T-helper 1 cell (primary cell): ENCODE measurements around the gene ZBTB5.
"Not testable (repeated sequence)": the region's sequence is repeated elsewhere in the genome, so short reads cannot be mapped to it uniquely, and the experiment has no call there.

ENCODE experiments used
- DNase-seq, 5 donors: peaks; one replicate each; pipeline ENCODE4 v3.0.0-alpha.2; 2012 to 2020
- total RNA-seq, 4 donors: gene quantifications; one replicate each; lab custom pipeline; 2026; lab: John Stamatoyannopoulos, UW

Gene ZBTB5, protein sequence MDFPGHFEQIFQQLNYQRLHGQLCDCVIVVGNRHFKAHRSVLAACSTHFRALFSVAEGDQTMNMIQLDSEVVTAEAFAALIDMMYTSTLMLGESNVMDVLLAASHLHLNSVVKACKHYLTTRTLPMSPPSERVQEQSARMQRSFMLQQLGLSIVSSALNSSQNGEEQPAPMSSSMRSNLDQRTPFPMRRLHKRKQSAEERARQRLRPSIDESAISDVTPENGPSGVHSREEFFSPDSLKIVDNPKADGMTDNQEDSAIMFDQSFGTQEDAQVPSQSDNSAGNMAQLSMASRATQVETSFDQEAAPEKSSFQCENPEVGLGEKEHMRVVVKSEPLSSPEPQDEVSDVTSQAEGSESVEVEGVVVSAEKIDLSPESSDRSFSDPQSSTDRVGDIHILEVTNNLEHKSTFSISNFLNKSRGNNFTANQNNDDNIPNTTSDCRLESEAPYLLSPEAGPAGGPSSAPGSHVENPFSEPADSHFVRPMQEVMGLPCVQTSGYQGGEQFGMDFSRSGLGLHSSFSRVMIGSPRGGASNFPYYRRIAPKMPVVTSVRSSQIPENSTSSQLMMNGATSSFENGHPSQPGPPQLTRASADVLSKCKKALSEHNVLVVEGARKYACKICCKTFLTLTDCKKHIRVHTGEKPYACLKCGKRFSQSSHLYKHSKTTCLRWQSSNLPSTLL
- total RNA-seq: 16.6 to 21.0 (median 19.4) reads per million in 4 donors

DNA sequence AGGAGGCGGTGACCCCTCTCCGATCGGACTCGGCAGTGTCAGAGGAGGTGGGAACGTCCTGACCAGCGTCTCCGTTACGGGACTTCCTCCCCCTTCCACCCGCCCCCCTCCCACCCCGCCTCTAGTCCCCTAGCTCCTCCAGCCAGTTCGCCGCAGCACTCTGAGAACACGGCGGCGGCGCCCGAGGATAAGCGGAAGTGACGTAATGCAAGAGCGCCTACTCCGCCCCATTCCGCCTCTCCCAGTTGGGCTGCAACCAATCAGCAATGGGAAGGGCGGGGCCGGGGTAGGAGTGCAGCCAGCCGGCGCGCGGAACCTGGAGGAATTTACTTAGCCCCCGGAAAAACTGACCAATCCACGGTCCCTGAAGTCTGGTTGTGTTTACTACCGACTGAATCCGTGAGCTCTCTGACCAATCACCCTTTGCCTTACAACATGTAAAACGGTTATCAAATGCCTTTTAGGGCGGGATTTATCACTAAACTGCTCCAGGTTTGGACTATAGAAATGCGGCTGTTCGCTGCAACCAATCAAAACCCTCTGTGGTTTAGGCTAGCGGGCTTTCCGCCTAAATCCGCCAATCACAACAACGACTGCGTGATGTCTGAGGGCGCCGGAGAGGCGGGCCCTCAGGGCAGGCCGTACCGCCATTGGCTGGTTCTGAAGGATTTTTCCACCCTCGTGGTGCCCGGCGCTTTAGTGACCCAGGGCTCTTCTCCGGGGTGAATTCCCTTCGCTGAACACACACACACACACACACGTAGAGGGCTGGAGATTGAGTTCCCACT is at the start of gene ZBTB5:
ZBTB5 (minus strand) TSS at position 202 of the 788 bp plus-strand sequence. CDS start 22,899 bp downstream, outside the sequence.
- DNase-seq: peak; percentile 98 to 99 (median 99)

DNA sequence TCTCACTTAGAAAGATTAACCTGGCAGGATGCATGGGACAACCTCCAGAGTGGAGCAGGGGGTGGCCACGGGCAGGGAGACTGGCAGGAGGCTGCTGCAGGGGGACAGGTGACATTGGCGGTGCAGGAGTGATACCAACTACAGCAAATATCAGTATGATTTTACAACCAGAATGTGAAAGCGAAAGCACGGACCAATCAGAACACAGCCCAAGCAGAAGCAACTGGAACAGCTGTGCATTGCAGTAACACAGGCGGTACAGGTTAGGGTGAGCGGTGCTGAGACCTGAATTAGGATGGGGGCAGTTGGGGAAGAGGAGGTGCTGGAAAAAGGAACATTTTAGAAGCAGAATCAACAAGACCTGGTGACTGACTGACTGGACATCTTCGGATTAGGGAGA is 49.7 kb upstream of the ZBTB5 start:
- DNase-seq: no peak

DNA sequence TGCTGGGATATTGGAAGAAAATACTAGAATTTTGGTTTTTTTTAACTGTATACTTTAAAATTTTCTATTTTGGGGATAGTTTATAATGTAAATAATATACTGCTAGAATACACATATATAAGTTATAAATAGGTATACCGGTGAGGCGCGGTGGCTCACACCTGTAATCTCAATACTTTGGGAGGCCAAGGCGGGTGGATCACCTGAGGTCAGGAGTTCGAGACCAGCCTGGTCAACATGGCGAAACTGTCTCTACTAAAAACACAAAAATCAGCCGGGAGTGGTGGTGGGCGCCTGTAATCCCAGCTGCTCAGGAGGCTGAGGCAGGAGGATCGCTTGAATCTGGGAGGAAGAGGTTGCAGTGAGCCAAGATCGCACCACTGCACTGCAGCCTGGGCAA is 49.2 kb upstream of the ZBTB5 start:
- not testable (repeated sequence) for DNase-seq

DNA sequence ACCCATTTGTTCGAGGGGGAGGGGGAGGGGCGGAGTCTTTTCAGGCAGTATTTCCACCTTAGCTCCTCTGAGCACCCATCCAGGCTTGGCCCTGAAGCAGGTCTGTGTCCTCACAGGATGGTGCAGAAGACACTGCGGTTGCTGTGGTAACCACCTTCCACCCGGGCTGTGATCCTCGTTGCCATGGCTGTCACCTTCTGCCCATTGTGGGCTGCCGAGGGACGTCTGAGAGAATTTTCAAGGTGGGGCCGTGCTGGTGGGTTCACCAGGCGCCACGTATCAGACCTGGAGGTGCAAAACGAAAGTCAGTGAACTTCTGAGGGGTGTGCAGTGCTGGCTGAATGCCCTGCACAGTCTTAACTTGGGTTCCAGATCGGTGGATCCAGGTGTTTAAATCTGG is 47.2 kb upstream of the ZBTB5 start:
- DNase-seq: no peak

DNA sequence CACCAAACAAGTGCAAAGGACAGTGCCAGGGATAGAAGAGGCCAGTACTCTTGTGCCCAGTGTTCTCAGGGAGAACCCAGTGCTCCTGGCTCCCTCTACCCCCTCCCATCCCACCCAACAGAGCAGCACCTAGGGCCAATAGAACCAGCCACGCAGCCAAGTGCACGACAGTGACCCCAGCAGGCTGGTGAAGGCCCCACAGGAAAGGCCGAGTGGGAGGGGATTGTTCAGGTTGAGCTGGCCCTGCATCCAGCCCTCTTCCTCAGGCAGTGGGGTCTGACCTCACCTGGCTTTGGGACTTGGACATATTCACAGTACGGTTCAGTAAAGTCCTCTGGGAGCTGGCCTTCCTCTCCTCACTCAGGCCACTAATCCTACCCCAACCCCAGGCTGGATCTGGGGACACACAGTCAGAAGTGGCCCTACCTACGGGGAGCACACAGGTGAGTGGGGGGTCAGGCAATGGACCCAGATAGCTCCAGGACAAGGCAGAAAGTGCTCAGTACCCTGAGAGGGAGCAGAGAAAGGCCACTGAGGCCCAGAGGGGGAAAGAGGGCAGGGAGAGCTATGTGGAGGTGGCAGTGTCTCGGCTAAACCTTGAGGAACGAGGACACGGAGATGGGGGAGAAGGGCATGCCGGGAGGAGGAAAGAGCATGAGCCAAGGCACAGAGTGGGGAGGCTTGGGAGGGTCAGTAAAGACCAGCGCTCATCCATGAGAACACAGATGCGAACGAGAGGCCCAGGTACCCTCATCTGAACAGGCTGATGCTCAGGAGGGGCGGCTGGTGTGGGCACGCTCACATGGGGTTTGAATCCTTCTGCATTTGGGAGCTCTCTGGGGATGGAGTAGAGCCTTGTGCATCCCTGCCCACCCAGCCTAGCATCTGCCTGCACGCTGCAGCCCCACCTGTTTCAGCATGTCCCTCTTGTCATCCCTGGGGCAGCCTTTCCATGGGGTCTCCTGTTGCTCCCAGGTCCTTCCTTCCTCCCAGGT is 46.1 kb upstream of the ZBTB5 start:
- no peak for DNase-seq

DNA sequence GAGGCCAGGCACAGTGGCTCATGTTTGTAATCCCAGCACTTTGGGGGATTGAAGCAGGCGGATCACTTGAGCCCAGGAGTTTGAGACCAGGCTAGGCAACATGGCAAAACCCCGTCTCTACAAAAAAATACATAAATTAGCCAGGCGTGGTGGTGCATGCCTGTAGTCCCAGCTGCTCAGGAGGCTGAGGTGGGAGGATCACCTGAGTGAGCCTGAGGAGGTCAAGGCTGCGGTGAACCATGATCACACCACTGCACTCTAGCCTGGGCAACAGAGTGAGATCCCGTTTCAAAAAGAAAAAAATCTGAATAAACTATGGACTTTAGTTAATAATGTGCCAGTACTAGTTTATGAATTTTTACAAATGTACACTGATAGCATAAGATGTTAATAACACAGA is 44.8 kb upstream of the ZBTB5 start:
- not testable (repeated sequence) for DNase-seq

DNA sequence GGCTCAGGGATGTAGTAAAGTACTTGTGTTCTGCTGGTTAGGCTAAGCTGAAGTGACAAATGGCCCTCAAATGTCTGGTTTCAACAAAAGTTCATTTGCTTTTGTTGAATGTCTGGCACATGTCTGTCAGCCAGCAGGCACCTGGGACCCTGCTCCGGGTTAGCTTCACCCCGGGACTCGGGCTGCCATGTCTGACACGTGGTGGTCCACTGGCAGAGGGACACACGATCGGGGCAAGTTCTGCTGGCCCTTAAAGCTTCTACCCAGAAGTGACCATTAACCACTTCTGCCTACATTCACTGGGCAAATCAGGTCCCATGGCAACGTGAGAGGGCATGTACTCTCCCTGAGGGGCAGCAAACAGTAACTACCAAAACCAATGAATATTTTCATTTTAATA is 44.3 kb upstream of the ZBTB5 start:
- no peak for DNase-seq

DNA sequence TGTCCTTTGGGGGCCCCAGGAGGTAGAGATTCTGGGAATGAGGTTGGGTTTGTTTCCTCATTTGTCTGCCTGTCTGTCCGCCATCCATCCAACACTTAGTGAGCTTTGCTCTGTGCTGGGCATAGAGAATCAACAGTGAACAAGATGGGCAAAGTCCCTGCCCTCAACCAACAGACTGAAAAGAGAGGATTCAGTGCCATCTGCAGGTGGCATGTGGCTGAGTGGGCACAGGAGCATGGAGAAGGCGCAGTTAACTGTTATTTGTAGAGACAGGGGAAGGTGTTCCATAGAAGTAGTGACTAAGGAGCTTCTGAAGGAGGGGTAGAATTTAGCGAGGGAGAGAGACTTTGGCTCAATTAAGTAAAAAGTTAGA is 43.6 kb upstream of the ZBTB5 start:
- no peak for DNase-seq

DNA sequence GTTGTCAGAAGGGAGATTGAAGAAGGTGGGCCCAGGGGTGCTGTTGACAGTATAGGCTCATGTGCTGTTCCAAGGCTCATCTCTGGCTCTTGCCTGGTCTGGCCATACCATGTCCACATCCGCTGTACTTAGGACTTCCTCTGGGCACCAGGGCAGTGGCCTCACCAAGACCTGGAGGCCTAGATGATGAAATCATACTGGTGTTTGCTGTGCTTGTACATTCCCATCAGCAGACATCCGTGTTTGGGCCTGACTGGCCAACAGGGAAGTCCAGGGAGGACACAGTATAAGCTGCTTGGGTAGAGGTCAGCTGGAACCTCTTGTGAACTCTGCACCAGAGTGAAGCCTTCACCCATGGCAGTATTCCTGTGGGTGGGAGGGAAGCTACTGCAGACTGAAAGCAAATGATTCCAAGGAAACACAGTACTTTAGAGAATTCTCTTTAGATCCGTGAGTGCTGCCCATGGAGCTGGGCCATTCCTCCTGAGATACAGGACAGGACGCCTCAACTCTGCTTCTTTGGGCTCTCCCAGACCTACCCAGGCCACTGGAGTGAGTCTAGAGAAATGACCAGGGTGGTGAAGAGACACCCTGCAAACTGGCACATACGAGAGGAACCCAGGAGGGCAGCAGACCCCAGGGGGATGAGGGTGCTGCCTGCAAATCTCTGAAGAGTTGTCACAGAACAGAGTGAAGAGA is 43.0 kb upstream of the ZBTB5 start:
- no peak for DNase-seq

DNA sequence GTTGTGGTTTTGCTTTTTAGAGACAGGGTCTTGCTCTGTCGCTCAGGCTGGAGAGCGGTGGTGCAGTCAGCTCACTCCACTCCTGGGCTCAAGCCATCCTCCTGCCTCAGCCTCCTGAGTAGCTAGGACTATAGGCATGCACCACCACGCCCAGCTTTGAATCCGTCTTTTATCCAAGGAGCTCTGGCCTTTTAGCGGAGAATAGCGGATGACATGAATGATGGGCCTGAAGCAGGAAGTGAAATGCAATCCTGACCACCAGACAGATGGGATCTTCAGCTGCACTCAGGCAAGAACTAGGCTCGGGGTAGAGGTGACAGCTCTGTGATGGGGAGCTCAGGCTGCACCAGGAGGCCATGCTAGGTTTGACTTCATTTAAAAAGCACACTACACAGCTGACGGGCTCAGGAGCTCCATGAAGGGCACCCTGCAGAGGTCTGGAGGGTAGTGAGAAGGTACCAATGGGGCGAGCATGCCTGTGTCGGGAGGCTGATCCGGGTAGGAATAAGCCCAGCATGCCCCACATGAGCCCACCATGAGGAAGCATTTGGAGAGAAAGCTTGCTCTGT is 42.4 kb upstream of the ZBTB5 start:
- DNase-seq: no peak

DNA sequence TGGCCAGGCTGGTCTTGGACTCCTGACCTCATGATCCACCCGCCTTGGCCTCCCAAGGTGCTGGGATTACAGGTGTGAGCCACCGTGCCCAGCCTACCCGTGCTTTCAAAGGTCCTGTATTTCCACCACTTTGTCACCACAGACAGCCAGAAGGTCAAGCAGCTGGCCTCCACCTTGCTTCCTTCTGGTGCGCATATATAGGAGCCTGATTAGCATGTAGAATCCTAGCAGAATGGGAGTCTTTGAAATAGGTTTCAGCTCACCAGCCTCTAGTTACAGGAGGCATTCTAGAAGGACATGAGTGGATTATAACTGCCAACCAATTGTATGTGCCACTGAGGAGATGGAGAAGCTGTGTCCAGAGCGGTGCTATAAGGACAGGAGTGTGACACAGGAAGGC is 39.4 kb upstream of the ZBTB5 start:
- no peak for DNase-seq

DNA sequence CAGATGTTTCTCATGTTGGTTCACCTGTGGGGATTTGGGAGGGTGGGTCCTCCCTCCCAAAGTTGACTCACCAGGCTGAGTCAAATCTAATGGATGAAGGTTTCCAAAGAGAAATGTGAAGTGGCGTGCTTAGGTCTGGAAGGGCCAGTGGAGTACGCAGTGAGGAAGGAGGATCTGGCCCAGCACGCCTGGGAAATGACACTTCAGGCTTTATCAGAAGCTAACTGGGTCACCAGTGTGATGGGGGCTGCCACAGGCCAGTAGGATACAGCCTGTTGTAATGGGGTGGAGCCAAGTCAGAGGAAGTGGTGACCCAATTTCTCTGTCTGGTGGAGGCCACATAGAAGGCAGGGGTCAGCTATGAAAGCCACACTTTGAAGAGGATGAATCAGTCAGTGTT is 38.5 kb upstream of the ZBTB5 start:
- DNase-seq: peak in 1 of 5 donors; percentile 43

DNA sequence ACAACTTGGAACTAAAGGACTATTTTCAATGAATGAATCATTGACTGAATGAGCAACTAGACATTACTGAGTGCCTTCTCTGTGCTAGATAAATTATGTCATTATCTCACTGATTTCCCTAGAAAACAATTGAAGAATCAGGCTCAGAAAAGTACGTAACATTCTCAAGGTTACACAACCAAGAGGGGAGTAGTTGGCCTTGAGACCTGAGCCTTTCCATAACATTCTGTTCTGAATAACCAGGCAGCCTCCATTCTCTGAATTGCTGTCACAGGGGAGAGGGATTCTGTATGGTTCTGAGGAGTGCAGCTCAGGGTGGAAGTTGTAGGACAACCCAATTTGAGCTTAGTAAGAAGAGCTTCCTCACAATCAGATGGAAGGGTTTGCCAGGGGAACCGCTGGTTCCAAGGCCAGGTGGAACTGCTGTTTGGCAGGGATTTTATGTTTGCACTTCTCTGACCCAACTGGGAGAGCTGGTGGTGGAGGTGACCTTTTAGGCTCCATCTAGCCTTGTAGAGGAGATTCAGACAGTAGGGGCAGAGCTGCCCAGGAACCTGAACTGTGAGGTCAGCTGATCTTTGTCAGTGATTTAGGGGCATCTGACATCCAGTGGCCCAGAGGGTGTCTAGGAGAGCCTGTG is 36.8 kb upstream of the ZBTB5 start:
- no peak for DNase-seq

DNA sequence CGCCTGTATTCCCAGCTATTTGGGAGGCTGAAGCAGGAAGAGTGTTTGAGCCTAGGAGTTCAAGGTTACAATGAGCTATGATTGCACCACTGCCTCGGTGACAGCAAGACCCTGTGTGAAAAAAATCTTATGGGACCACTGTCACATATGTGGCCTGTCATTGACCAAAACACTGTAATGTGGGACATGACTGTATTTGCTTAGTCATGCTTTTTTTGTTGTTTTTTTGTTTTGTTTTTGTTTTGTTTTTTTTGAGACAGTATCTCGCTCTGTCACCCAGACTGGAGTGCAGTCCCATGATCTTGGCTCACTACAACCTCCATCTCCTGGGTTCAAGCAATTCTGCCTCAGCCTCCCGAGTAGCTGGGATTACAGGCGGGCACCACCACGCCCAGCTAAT is 34.0 kb upstream of the ZBTB5 start:
- no peak for DNase-seq

DNA sequence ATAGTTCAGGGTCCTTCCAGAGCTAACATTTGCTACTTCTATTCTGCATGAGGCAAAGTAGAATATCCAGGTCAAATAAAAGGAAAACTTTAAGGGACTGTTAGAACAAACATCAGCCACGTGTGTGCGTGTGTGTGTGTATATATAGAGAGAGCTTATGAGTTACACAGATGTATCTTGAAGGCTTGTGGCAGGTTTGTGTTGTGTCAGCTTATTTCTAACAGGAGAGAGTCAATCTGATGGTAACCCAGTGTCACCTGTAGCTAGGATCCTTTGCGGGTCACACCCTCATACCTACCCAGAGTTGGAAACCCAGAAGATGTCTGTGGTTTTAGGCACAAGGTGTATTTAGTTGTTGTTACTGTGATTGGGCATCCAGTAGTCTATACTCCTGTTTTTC is 33.2 kb upstream of the ZBTB5 start:
- no peak for DNase-seq

DNA sequence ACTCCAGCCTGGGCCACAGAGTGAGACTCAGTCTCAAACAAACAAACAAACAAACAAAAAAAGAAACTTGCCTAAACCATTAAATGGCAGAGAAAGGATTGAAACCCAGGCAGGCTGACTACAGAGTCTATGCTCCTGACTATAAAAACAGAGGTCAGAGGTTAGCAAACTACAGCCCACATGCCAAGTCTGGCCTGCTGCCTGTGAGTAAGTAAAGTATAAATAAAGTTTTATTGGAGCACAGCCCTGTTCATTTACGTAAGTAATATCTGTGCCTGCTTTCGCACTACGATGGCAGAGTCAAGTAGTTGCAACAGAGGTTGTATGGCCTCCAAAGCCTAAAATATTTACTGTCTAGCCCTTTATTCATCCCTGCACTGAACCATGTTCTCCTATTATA is 32.1 kb upstream of the ZBTB5 start:
- DNase-seq: no peak

DNA sequence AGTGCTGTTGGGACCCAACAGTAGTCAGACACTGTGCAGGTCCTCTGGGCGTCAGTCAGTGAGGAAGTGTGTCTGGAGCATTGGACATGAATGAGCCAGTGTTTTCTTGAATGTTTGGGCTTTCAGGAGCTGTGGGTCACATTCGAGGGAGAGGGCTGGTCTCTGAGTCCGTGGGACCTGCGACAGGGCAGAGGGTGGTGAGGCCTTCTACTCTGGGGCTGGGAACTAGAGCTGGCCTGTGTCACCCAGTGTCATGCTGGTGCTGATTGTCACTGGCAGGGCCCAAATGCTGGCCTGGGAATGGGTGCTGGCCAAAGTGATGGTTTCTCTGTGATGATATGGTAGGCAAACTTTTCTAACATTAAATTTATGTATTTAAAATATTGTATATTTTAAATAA is 30.8 kb upstream of the ZBTB5 start:
- DNase-seq: no peak

DNA sequence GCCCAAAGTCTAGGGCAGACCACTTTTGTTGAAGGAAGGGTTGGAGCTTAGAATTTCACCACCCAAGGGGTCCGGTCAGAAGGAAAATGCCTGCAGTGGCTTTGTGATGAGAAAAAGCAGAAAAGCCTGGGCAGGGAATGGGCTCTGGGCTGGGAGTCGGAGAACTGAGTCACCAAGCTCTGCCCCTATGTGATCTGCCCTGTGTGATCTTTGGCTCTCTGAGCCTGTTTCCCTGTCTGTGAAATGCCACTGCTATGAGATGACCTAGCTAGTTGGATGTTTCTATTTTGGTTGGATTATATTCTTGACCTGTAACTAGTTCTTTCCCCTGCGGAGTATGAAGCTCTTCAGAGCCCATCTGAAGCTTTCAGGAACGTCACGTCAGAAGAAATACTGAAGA is 30.3 kb upstream of the ZBTB5 start:
- no peak for DNase-seq

DNA sequence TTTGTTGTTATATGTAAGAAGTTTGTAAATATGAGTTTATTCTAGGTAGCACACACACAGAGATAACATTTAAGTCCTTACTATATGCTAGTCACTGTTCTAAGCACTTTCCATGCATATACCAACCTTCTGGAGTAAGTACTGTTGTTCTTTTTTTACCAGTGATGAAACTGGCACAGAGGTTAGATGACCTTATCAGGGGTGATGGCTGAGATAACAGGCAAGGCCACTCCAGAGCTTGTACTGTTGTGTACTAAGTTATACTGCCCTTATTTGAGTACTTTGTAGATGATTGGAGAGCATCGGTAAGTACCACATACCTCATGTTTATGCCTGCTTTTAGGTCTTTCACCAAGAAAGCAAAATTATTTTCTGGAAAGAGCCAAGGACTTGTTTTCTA is 26.7 kb upstream of the ZBTB5 start:
- no peak for DNase-seq
